HEK293 (cell line): ENCODE data around the gene NMNAT3.

Source experiments
- CTCF ChIA-PET: fragments of 350-600 bp; formaldehyde crosslinking; extraction: SDS; loops from one replicate; lab custom pipeline; 2021; ENCODE audit warnings: antibody characterized with exemption; lab: Yijun Ruan, JAX
- POLR2A ChIA-PET: fragments of 300-600 bp; formaldehyde crosslinking; extraction: SDS; loops from one replicate; lab custom pipeline; 2020; ENCODE audit warnings: antibody characterized with exemption, inconsistent platforms; lab: Yijun Ruan, JAX
- H3K27ac ChIP-seq: fragments of 200-500 bp; sonication (Bioruptor generic); 2 replicates; pipeline ENCODE4 v1.5.1; 2014; ENCODE audit warnings: low read depth, low read length, control low read depth, inconsistent platforms; ENCODE audit errors: extremely low read depth
- H3K36me3 ChIP-seq, 2 experiments: fragments of 200-500 bp in 1 of 2; sonication (Bioruptor generic) in 1 of 2; 1 replicate in 1 of 2; 2 replicates in 1 of 2; pipeline ENCODE4 v1.5.1; 2014 to 2017; ENCODE audit warnings: inconsistent platforms in 2 of 2, low read length in 2 of 2; ENCODE audit not compliant: control insufficient read depth in 2 of 2, insufficient read depth in 1 of 2
- H3K4me1 ChIP-seq: fragments of 200-500 bp; sonication (Bioruptor generic); 2 replicates; pipeline ENCODE4 v1.5.1; 2014; ENCODE audit warnings: mild to moderate bottlenecking, low read length, inconsistent platforms; ENCODE audit not compliant: control insufficient read depth, insufficient read depth
- H3K4me3 ChIP-seq: 2 replicates; pipeline ENCODE4 v1.5.1; 2011; ENCODE audit warnings: low read depth, mild to moderate bottlenecking, control low read depth, low read length, moderate library complexity
- H3K9me3 ChIP-seq: fragments of 200-500 bp; sonication (Bioruptor generic); 2 replicates; pipeline ENCODE4 v1.5.1; 2014; ENCODE audit warnings: low read depth, low read length, inconsistent platforms; ENCODE audit not compliant: control insufficient read depth, insufficient read depth
- GFI1B ChIP-seq: fragments of 450-650 bp; formaldehyde crosslinking; IDR thresholded peaks from 2 replicates; pipeline ENCODE4 v1.5.1; 2016; ENCODE audit warnings: missing biosample characterization, missing genetic modification characterization
- GLIS1 ChIP-seq: fragments of 450-650 bp; formaldehyde crosslinking; IDR thresholded peaks from 2 replicates; pipeline ENCODE4 v1.5.1; 2016; ENCODE audit warnings: missing biosample characterization, missing genetic modification characterization
- KLF1 ChIP-seq: fragments of 450-650 bp; formaldehyde crosslinking; IDR thresholded peaks from 2 replicates; pipeline ENCODE4 v1.5.1; 2016; ENCODE audit warnings: missing biosample characterization, missing genetic modification characterization
- PRDM4 ChIP-seq: fragments of 450-650 bp; formaldehyde crosslinking; IDR thresholded peaks from 2 replicates; pipeline ENCODE4 v1.5.1; 2017; ENCODE audit warnings: missing biosample characterization, missing genetic modification characterization
- REST ChIP-seq: fragments of 450-650 bp; formaldehyde crosslinking; IDR thresholded peaks from 2 replicates; pipeline ENCODE4 v1.5.1; 2016; ENCODE audit warnings: missing biosample characterization, missing genetic modification characterization
- SP2 ChIP-seq: fragments of 450-650 bp; formaldehyde crosslinking; IDR thresholded peaks from 2 replicates; pipeline ENCODE4 v1.5.1; 2016; ENCODE audit warnings: missing biosample characterization, missing genetic modification characterization
- YY2 ChIP-seq: fragments of 450-650 bp; formaldehyde crosslinking; IDR thresholded peaks from 2 replicates; pipeline ENCODE4 v1.5.1; 2016; ENCODE audit warnings: missing biosample characterization, missing genetic modification characterization
- ZBTB20 ChIP-seq: fragments of 450-650 bp; formaldehyde crosslinking; IDR thresholded peaks from 2 replicates; pipeline ENCODE4 v1.5.1; 2016; ENCODE audit warnings: missing biosample characterization, missing genetic modification characterization
- ZEB2 ChIP-seq: fragments of 450-650 bp; formaldehyde crosslinking; IDR thresholded peaks from 2 replicates; pipeline ENCODE4 v1.5.1; 2016; ENCODE audit warnings: missing biosample characterization, missing genetic modification characterization
- ZNF114 ChIP-seq: fragments of 450-650 bp; formaldehyde crosslinking; IDR thresholded peaks from 2 replicates; pipeline ENCODE4 v1.5.0; 2017; ENCODE audit warnings: missing biosample characterization, missing genetic modification characterization
- ZNF184 ChIP-seq: fragments of 450-650 bp; IDR thresholded peaks from 2 replicates; pipeline ENCODE4 v1.5.1; 2018; ENCODE audit warnings: missing biosample characterization, mild to moderate bottlenecking, missing genetic modification characterization
- ZNF341 ChIP-seq: fragments of 450-650 bp; formaldehyde crosslinking; IDR thresholded peaks from 2 replicates; pipeline ENCODE4; 2016; ENCODE audit warnings: low read depth, missing biosample characterization, missing genetic modification characterization
- ZNF521 ChIP-seq: fragments of 450-650 bp; formaldehyde crosslinking; IDR thresholded peaks from 2 replicates; pipeline ENCODE4 v1.5.1; 2017; ENCODE audit warnings: missing biosample characterization, mild to moderate bottlenecking, missing genetic modification characterization
- ZNF624 ChIP-seq: fragments of 450-650 bp; formaldehyde crosslinking; IDR thresholded peaks from 2 replicates; pipeline ENCODE4 v1.5.1; 2017; ENCODE audit warnings: missing biosample characterization, missing genetic modification characterization
- ZNF843 ChIP-seq: fragments of 450-650 bp; formaldehyde crosslinking; IDR thresholded peaks from 2 replicates; pipeline ENCODE4 v1.5.1; 2016; ENCODE audit warnings: missing biosample characterization, missing genetic modification characterization
- TF ChIP-seq, protein P1 (sequence below): fragments of 450-650 bp; formaldehyde crosslinking; IDR thresholded peaks from 2 replicates; pipeline ENCODE4 v1.5.1; 2016; ENCODE audit warnings: missing biosample characterization, missing genetic modification characterization
- TF ChIP-seq, protein P2 (sequence below): fragments of 450-650 bp; formaldehyde crosslinking; IDR thresholded peaks from 2 replicates; pipeline ENCODE4 v1.5.1; 2016; ENCODE audit warnings: missing biosample characterization, missing genetic modification characterization
- TF ChIP-seq, protein P3 (sequence below): fragments of 450-650 bp; formaldehyde crosslinking; IDR thresholded peaks from 2 replicates; pipeline ENCODE4 v1.5.1; 2016; ENCODE audit warnings: missing biosample characterization, missing genetic modification characterization
- TF ChIP-seq, protein P4 (sequence below): fragments of 450-650 bp; IDR thresholded peaks from 2 replicates; pipeline ENCODE4 v1.5.1; 2018; ENCODE audit warnings: missing biosample characterization, mild to moderate bottlenecking, missing genetic modification characterization

Gene NMNAT3

DNA sequence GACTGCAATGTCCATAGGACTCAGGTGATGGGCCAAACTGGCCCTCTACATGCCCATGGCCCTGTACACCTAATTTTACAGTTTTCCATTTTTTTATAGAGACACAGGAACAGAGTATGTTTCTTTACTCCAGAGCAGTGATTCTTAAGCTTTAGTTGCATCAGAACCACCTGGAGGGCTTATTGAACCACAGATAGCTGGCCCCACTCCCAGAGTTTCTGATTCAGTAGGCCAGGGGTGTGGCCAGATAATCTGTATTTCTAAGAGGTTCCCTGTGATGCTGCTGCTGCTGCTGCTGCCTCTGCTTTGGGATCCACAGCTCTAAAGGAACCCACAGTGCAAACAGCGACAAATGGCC is 143.3 kb downstream of the NMNAT3 start (continued):
- TF ChIP-seq PRDM4 (tag by site-specific recombination) (0 out of 2 replicates have a peak, but pooled peaks have one; percentile 1), ZEB2 (tag by site-specific recombination) (peak; percentile 78), GLIS1 (tag by site-specific recombination) (peak; percentile 17; the same call in 1 of the 2 replicates), ZNF114 (tag by site-specific recombination) (no peak), KLF1 (tag by site-specific recombination) (0 out of 2 replicates have a peak, but pooled peaks have one; percentile 28)
- TF ChIP-seq, protein P1, sequence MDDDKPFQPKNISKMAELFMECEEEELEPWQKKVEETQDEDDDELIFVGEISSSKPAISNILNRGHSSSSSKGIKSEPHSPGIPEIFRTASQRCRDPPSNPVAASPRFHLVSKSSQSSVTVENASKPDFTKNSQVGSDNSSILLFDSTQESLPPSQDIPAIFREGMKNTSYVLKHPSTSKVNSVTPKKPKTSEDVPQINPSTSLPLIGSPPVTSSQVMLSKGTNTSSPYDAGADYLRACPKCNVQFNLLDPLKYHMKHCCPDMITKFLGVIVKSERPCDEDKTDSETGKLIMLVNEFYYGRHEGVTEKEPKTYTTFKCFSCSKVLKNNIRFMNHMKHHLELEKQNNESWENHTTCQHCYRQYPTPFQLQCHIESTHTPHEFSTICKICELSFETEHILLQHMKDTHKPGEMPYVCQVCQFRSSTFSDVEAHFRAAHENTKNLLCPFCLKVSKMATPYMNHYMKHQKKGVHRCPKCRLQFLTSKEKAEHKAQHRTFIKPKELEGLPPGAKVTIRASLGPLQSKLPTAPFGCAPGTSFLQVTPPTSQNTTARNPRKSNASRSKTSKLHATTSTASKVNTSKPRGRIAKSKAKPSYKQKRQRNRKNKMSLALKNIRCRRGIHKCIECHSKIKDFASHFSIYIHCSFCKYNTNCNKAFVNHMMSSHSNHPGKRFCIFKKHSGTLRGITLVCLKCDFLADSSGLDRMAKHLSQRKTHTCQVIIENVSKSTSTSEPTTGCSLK (tag by site-specific recombination) = no peak
- TF ChIP-seq, protein P2, sequence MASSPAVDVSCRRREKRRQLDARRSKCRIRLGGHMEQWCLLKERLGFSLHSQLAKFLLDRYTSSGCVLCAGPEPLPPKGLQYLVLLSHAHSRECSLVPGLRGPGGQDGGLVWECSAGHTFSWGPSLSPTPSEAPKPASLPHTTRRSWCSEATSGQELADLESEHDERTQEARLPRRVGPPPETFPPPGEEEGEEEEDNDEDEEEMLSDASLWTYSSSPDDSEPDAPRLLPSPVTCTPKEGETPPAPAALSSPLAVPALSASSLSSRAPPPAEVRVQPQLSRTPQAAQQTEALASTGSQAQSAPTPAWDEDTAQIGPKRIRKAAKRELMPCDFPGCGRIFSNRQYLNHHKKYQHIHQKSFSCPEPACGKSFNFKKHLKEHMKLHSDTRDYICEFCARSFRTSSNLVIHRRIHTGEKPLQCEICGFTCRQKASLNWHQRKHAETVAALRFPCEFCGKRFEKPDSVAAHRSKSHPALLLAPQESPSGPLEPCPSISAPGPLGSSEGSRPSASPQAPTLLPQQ (tag by site-specific recombination) = 0 out of 2 replicates have a peak, but pooled peaks have one; percentile 57

- ChIA-PET CTCF (interaction anchor here (0.6 to 1.1 kb wide), 6 partner anchors 9 to 450 kb away, joined by 3 to 5 read pairs (median 3); no protein-coding TSS in a partner anchor), POLR2A (interaction anchor here (0.8 to 1.3 kb wide), 2 partner anchors 10 to 11 kb away, joined by 4 read pairs; no protein-coding TSS in a partner anchor)
- Histone ChIP-seq H3K27ac (peak overlapping the region; percentile 97), H3K4me1 (peaks cover 24% of the 10 kb centered on the region), H3K9me3 (no peaks in the 10 kb centered on the region), H3K36me3 (no peaks in the 10 kb centered on the region), H3K4me3 (no peak overlapping the region)
- TF ChIP-seq ZBTB20 = no peak
- TF ChIP-seq ZNF184 (tag by site-specific recombination) = no peak
- TF ChIP-seq SP2 = no peak
- no peak for TF ChIP-seq ZNF624 (tag by site-specific recombination)
- TF ChIP-seq, protein P2 (tag by site-specific recombination) = no peak
- TF ChIP-seq YY2 (tag by site-specific recombination) = no peak
- no peak; the same call in 1 of the 2 replicates for TF ChIP-seq ZNF341 (tag by site-specific recombination)
- no peak for TF ChIP-seq ZNF521 (tag by site-specific recombination)
- TF ChIP-seq, protein P3, sequence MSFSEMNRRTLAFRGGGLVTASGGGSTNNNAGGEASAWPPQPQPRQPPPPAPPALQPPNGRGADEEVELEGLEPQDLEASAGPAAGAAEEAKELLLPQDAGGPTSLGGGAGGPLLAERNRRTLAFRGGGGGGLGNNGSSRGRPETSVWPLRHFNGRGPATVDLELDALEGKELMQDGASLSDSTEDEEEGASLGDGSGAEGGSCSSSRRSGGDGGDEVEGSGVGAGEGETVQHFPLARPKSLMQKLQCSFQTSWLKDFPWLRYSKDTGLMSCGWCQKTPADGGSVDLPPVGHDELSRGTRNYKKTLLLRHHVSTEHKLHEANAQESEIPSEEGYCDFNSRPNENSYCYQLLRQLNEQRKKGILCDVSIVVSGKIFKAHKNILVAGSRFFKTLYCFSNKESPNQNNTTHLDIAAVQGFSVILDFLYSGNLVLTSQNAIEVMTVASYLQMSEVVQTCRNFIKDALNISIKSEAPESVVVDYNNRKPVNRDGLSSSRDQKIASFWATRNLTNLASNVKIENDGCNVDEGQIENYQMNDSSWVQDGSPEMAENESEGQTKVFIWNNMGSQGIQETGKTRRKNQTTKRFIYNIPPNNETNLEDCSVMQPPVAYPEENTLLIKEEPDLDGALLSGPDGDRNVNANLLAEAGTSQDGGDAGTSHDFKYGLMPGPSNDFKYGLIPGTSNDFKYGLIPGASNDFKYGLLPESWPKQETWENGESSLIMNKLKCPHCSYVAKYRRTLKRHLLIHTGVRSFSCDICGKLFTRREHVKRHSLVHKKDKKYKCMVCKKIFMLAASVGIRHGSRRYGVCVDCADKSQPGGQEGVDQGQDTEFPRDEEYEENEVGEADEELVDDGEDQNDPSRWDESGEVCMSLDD (tag by site-specific recombination) = no peak
- no peak for TF ChIP-seq REST
- TF ChIP-seq, protein P4, sequence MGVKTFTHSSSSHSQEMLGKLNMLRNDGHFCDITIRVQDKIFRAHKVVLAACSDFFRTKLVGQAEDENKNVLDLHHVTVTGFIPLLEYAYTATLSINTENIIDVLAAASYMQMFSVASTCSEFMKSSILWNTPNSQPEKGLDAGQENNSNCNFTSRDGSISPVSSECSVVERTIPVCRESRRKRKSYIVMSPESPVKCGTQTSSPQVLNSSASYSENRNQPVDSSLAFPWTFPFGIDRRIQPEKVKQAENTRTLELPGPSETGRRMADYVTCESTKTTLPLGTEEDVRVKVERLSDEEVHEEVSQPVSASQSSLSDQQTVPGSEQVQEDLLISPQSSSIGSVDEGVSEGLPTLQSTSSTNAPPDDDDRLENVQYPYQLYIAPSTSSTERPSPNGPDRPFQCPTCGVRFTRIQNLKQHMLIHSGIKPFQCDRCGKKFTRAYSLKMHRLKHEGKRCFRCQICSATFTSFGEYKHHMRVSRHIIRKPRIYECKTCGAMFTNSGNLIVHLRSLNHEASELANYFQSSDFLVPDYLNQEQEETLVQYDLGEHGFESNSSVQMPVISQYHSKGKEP = peak; percentile 25; the same call in 1 of the 2 replicates
- TF ChIP-seq ZNF843 = peak; percentile 92
- TF ChIP-seq GFI1B = peak; percentile 69; the same call in 1 of the 2 replicates
Observed at GRCh38 chr3:139533781-139534454, 143.9 kb downstream of the NMNAT3 start.
